GM12891 (cell line): ENCODE results near the gene LRRC74B.

Experiments used
- PAX5 ChIP-seq: IDR thresholded peaks from 2 replicates; pipeline ENCODE4 v1.6.1; 2011; ENCODE audit warnings: low read length, moderate library complexity, mild to moderate bottlenecking; ENCODE audit not compliant: insufficient read depth, severe bottlenecking
- POLR2A ChIP-seq: IDR thresholded peaks from 2 replicates; pipeline ENCODE4 v1.6.1; 2011; ENCODE audit warnings: low read depth, low read length, control low read depth
- TAF1 ChIP-seq: IDR thresholded peaks from 2 replicates; pipeline ENCODE4 v1.6.1; 2011; ENCODE audit warnings: low read depth, low read length, control low read depth

GRCh38 chr22:21047035-21047661 lies 1.4 kb downstream of the LRRC74B start:
- TF ChIP-seq POLR2A (no peak), PAX5 (no peak), TAF1 (no peak)
